A549 (cell line): ENCODE data around the gene NR2C1. TPM values are rescaled to one million over a fixed set of nuclear protein-coding genes. Genes with fewer than 3 reads are reported as not detected.
A peak's percentile ranks its signal among the peaks of the same experiment; 100 is the strongest.

Source experiments
- ATAC-seq, 2 experiments: fragments of 200-7000 bp in 1 of 2; fragments of >200 bp in 1 of 2; cut with Nextera tagmentation in 1 of 2; cut with Tn5 transposase in 1 of 2; 3 replicates each; pipeline versions ENCODE4 v1.8.0 to v1.9.1; 2018 to 2020; ENCODE audit warnings: mild to moderate bottlenecking in 1 of 2, moderate library complexity in 1 of 2
- CTCF ChIA-PET: fragments of 300-600 bp; sonication (Branson Sonifier 250); formaldehyde crosslinking; extraction: SDS; loops from one replicate; lab custom pipeline; 2021; ENCODE audit warnings: antibody characterized with exemption, inconsistent platforms; lab: Yijun Ruan, JAX
- POLR2A ChIA-PET: fragments of 350-600 bp; formaldehyde crosslinking; extraction: SDS; loops from one replicate; lab custom pipeline; 2021; ENCODE audit warnings: antibody characterized with exemption, inconsistent platforms; lab: Yijun Ruan, JAX
- DNase-seq, 2 experiments: peaks; one replicate each; pipeline versions ENCODE4 v3.0.0 to v3.0.0-alpha.2; 2011 to 2016; ENCODE audit warnings: low read depth in 1 of 2, low spot score in 1 of 2
- FAIRE-seq: peaks from 2 replicates; lab custom pipeline; 2011; peaks lifted over from hg19 to GRCh38; lab: Jason Lieb, UNC
- H3K27ac ChIP-seq, 2 experiments: fragments of >200 bp; sonication (Bioruptor Twin); formaldehyde crosslinking; 3 replicates each; pipeline ENCODE4 v1.5.1; 2016 to 2017
- H3K4me1 ChIP-seq: fragments of >200 bp; sonication (Bioruptor Twin); formaldehyde crosslinking; 3 replicates; pipeline ENCODE4 v1.6.1; 2016
- H3K4me2 ChIP-seq: fragments of >200 bp; sonication (Bioruptor Twin); formaldehyde crosslinking; 3 replicates; pipeline ENCODE4 v1.6.1; 2016
- H3K4me3 ChIP-seq: fragments of >200 bp; sonication (Bioruptor Twin); formaldehyde crosslinking; 3 replicates; pipeline ENCODE4 v1.5.1; 2016
- H3K9me3 ChIP-seq: fragments of >200 bp; sonication (Bioruptor Twin); formaldehyde crosslinking; 3 replicates; pipeline ENCODE4 v1.6.1; 2016
- BHLHE40 ChIP-seq: IDR thresholded peaks from 2 replicates; pipeline ENCODE4 v1.6.1; 2012; ENCODE audit warnings: low read depth, low read length, inconsistent platforms
- CEBPB ChIP-seq, 2 experiments: fragments of >200 bp in 1 of 2; sonication (Bioruptor Twin) in 1 of 2; formaldehyde crosslinking in 1 of 2; IDR thresholded peaks; 2 replicates each; pipeline ENCODE4 v1.6.1; 2012 to 2016
- CHD2 ChIP-seq: fragments of 150-350 bp; IDR thresholded peaks from 2 replicates; pipeline ENCODE4 v1.6.1; 2014; ENCODE audit warnings: low read length; ENCODE audit not compliant: partially characterized antibody
- EP300 ChIP-seq, 2 experiments: fragments of >200 bp; sonication (Bioruptor Twin); formaldehyde crosslinking; IDR thresholded peaks; 2 replicates in 1 of 2; 3 replicates in 1 of 2; pipeline ENCODE4 v1.6.1; 2016 to 2017
- FOSB ChIP-seq: fragments of 250-450 bp; sonication (Bioruptor Pico); IDR thresholded peaks from 2 replicates; pipeline ENCODE4 v1.5.0; 2020; ENCODE audit warnings: mild to moderate bottlenecking, moderate library complexity
- HOXA7 ChIP-seq: fragments of 250-450 bp; sonication (Bioruptor Pico); IDR thresholded peaks from 2 replicates; pipeline ENCODE4 v1.5.0; 2020; ENCODE audit warnings: mild to moderate bottlenecking, moderate library complexity
- HOXB5 ChIP-seq: fragments of 250-450 bp; sonication (Bioruptor Pico); IDR thresholded peaks from 2 replicates; pipeline ENCODE4 v1.5.0; 2020; ENCODE audit warnings: mild to moderate bottlenecking, moderate library complexity
- KDM5A ChIP-seq: fragments of 200-600 bp; sonication (generic); IDR thresholded peaks from 2 replicates; pipeline ENCODE4 v1.6.1; 2016; ENCODE audit warnings: antibody characterized with exemption, mild to moderate bottlenecking
- MAFK ChIP-seq: fragments of 450-650 bp; IDR thresholded peaks from 2 replicates; pipeline ENCODE4 v1.6.1; 2014; ENCODE audit not compliant: partially characterized antibody
- MYC ChIP-seq: IDR thresholded peaks from 2 replicates; pipeline ENCODE4 v1.6.1; 2012; ENCODE audit warnings: mild to moderate bottlenecking, inconsistent platforms, low read length, improper control_type of control experiment, borderline replicate concordance
- NPAS2 ChIP-seq: fragments of 250-450 bp; sonication (Bioruptor Pico); IDR thresholded peaks from 2 replicates; pipeline ENCODE4 v1.8.0; 2022; ENCODE audit warnings: mild to moderate bottlenecking, moderate library complexity, borderline replicate concordance
- POLR2AphosphoS2 ChIP-seq: conservative IDR thresholded peaks from 2 replicates; pipeline ENCODE4 v1.6.1; 2012; ENCODE audit warnings: low read length, improper control_type of control experiment, inconsistent platforms
- RFX5 ChIP-seq: fragments of 450-650 bp; IDR thresholded peaks from 2 replicates; pipeline ENCODE4 v1.7.1; 2014; ENCODE audit warnings: antibody characterized with exemption, mild to moderate bottlenecking, moderate library complexity
- RNF2 ChIP-seq: fragments of 200-600 bp; sonication (generic); IDR thresholded peaks from 2 replicates; pipeline ENCODE4 v1.6.1; 2016; ENCODE audit warnings: low read depth, mild to moderate bottlenecking, antibody characterized with exemption, moderate library complexity, borderline replicate concordance
- SREBF2 ChIP-seq: fragments of 450-650 bp; IDR thresholded peaks from 2 replicates; pipeline ENCODE4 v1.6.1; 2014; ENCODE audit warnings: mild to moderate bottlenecking, moderate library complexity
- TFCP2L1 ChIP-seq: fragments of 250-450 bp; sonication (Bioruptor Pico); IDR thresholded peaks from 2 replicates; pipeline ENCODE4 v1.5.0; 2021; ENCODE audit warnings: mild to moderate bottlenecking
- ZC3H11A ChIP-seq: fragments of 450-650 bp; IDR thresholded peaks from 2 replicates; pipeline ENCODE4 v1.6.1; 2014; ENCODE audit warnings: antibody characterized with exemption, mild to moderate bottlenecking
- ZFP36 ChIP-seq: fragments of 450-650 bp; IDR thresholded peaks from 2 replicates; pipeline ENCODE4 v1.6.1; 2014; ENCODE audit warnings: borderline replicate concordance; ENCODE audit not compliant: partially characterized antibody
- ZNF302 ChIP-seq: fragments of 250-450 bp; sonication (Bioruptor Pico); IDR thresholded peaks from 2 replicates; pipeline ENCODE4 v1.9.0; 2021; ENCODE audit warnings: inconsistent platforms, mild to moderate bottlenecking, moderate library complexity
- WGBS: methylation state at CpG from one replicate; pipeline ENCODE4 v1.1.6; 2017; ENCODE audit errors: missing lambda C conversion rate; 5-methylcytosine and 5-hydroxymethylcytosine counted together
- polyA plus RNA-seq, 4 experiments: library from polyadenylated mRNA; depleted of rRNA in 3 of 4; stranded (reverse); fragments of >200 nt; fragmentation: RNase III in 1 of 4; extraction: RNeasy Plus Mini Kit Qiagen cat#74134 plus additional on column Dnase treatment in 1 of 4; gene quantifications; 2 replicates in 3 of 4; 3 replicates in 1 of 4; pipeline ENCODE4 v1.2.3, GENCODE V29; 2011 to 2017
- TF ChIP-seq, protein P1 (sequence below): IDR thresholded peaks from 2 replicates; pipeline ENCODE4 v1.6.1; 2012; ENCODE audit warnings: low read depth, borderline replicate concordance
- TF ChIP-seq, protein P2 (sequence below): fragments of >200 bp; sonication (Bioruptor Twin); formaldehyde crosslinking; IDR thresholded peaks from 2 replicates; pipeline ENCODE4 v1.6.1; 2016
- TF ChIP-seq, protein P3 (sequence below): fragments of >200 bp; sonication (Bioruptor Twin); formaldehyde crosslinking; IDR thresholded peaks from 3 replicates; pipeline ENCODE4 v1.6.1; 2016
- TF ChIP-seq, protein P4 (sequence below): fragments of 200-600 bp; sonication (generic); IDR thresholded peaks from 2 replicates; pipeline ENCODE4 v1.6.1; 2016; ENCODE audit warnings: antibody characterized with exemption, mild to moderate bottlenecking, moderate library complexity
- TF ChIP-seq, protein P5 (sequence below): fragments of 250-450 bp; sonication (Bioruptor Pico); IDR thresholded peaks from 2 replicates; pipeline ENCODE4 v1.5.0; 2021; ENCODE audit warnings: mild to moderate bottlenecking, moderate library complexity, borderline replicate concordance

NR2C1 gene
- polyA plus RNA-seq, 2 of the 4 experiments (the other 2 are of a cell fraction) = 24.7 to 55.2 TPM

DNA sequence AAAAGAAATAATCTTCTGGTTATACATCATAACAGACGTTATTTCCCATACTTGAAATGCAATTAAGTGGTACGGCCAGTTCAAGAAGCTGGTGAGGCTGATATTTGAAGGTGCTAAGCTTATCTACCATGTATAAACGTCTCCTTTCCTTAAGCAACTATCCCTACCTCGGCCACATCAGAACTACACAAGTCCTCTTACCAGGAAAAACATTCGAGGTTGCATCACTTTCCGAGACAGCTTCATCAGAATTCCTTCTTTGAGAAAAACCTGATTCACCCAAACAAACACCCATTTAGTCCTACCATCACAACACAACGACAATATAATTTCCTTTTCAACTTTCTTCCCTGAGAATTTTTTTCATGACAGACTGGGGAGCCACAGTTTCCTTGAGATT is 33.9 kb upstream of the NR2C1 start:
- ATAC-seq (no peak), DNase-seq (peak in 1 of 2 experiments; percentile 34), FAIRE-seq (no peak)
- POLR2A ChIA-PET = no interaction called here
- CTCF ChIA-PET = interaction anchor here (1.2 to 2.0 kb wide), 3 partner anchors 10 to 228 kb away, joined by 3 to 6 read pairs (median 5); no protein-coding TSS in a partner anchor
- Histone ChIP-seq H3K27ac (0 out of 6 replicates have a peak overlapping the region, but pooled peaks of 1 of the 2 experiments have one; percentile 5), H3K4me1 (peaks cover 35% of the 10 kb centered on the region), H3K4me2 (no peak overlapping the region), H3K9me3 (no peaks in the 10 kb centered on the region), H3K4me3 (no peak overlapping the region)
- TF ChIP-seq MAFK = no peak
- TF ChIP-seq MYC = no peak
- TF ChIP-seq, protein P1, sequence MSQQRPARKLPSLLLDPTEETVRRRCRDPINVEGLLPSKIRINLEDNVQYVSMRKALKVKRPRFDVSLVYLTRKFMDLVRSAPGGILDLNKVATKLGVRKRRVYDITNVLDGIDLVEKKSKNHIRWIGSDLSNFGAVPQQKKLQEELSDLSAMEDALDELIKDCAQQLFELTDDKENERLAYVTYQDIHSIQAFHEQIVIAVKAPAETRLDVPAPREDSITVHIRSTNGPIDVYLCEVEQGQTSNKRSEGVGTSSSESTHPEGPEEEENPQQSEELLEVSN = no peak
- TF ChIP-seq ZFP36 = no peak
- no peak for TF ChIP-seq SREBF2
- TF ChIP-seq RNF2 = no peak
- TF ChIP-seq CHD2 = no peak
- TF ChIP-seq CEBPB (IDR thresholded peaks at IDR 0.05) = no peak
- TF ChIP-seq, protein P2, sequence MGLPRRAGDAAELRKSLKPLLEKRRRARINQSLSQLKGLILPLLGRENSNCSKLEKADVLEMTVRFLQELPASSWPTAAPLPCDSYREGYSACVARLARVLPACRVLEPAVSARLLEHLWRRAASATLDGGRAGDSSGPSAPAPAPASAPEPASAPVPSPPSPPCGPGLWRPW = no peak
- no peak for TF ChIP-seq ZC3H11A
- TF ChIP-seq NPAS2 = no peak
- TF ChIP-seq, protein P3, sequence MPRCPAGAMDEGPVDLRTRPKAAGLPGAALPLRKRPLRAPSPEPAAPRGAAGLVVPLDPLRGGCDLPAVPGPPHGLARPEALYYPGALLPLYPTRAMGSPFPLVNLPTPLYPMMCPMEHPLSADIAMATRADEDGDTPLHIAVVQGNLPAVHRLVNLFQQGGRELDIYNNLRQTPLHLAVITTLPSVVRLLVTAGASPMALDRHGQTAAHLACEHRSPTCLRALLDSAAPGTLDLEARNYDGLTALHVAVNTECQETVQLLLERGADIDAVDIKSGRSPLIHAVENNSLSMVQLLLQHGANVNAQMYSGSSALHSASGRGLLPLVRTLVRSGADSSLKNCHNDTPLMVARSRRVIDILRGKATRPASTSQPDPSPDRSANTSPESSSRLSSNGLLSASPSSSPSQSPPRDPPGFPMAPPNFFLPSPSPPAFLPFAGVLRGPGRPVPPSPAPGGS = no peak
- no peak for TF ChIP-seq EP300 (IDR thresholded peaks at IDR 0.05)
- no peak for TF ChIP-seq HOXA7 (CRISPR knock-in tag)
- TF ChIP-seq, protein P4, sequence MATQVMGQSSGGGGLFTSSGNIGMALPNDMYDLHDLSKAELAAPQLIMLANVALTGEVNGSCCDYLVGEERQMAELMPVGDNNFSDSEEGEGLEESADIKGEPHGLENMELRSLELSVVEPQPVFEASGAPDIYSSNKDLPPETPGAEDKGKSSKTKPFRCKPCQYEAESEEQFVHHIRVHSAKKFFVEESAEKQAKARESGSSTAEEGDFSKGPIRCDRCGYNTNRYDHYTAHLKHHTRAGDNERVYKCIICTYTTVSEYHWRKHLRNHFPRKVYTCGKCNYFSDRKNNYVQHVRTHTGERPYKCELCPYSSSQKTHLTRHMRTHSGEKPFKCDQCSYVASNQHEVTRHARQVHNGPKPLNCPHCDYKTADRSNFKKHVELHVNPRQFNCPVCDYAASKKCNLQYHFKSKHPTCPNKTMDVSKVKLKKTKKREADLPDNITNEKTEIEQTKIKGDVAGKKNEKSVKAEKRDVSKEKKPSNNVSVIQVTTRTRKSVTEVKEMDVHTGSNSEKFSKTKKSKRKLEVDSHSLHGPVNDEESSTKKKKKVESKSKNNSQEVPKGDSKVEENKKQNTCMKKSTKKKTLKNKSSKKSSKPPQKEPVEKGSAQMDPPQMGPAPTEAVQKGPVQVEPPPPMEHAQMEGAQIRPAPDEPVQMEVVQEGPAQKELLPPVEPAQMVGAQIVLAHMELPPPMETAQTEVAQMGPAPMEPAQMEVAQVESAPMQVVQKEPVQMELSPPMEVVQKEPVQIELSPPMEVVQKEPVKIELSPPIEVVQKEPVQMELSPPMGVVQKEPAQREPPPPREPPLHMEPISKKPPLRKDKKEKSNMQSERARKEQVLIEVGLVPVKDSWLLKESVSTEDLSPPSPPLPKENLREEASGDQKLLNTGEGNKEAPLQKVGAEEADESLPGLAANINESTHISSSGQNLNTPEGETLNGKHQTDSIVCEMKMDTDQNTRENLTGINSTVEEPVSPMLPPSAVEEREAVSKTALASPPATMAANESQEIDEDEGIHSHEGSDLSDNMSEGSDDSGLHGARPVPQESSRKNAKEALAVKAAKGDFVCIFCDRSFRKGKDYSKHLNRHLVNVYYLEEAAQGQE = no peak
- no peak for TF ChIP-seq HOXB5 (CRISPR knock-in tag)
- 78% methylated on average over 7 of the region's 7 CpGs for WGBS

DNA sequence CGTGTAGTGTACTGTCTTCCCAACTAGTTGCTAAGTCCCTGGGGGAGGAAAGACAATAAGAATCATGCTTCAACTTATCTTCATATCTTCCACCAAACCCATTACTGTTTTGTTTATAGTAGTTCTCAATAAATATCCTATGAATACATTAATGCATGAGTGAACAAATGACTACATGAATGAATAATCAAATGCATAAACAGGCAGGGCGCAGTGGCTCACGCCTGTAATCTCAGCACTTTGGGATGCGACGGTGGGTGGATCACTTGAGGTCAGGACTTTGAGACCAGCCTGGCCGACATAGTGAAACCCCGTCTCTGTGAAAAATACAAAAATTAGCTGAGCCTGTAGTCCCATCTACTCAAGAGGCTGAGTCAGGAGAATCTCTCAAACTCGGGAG is 32.1 kb upstream of the NR2C1 start:
- ATAC-seq = no peak
- ChIA-PET CTCF (interaction anchor here (1.0 to 1.9 kb wide), 5 partner anchors 11 to 230 kb away, joined by 3 to 6 read pairs (median 3); partner anchors contain the start of gene VEZT), POLR2A (no interaction called here)
- H3K9me3 ChIP-seq = no peaks in the 10 kb centered on the region
- H3K27ac ChIP-seq = peak overlapping the region in 1 of 2 experiments; percentile 82; a peak in 3 of 6 replicates
- DNase-seq = no peak
- FAIRE-seq = no peak
- no peak for TF ChIP-seq CHD2
- TF ChIP-seq RFX5 = no peak
- no peak for TF ChIP-seq EP300 (IDR thresholded peaks at IDR 0.05)
- TF ChIP-seq TFCP2L1 (CRISPR knock-in tag) = no peak
- no peak for TF ChIP-seq POLR2AphosphoS2
- TF ChIP-seq FOSB (CRISPR knock-in tag) = no peak
- TF ChIP-seq BHLHE40 = no peak
- TF ChIP-seq ZNF302 (CRISPR knock-in tag) = no peak
- TF ChIP-seq, protein P5, sequence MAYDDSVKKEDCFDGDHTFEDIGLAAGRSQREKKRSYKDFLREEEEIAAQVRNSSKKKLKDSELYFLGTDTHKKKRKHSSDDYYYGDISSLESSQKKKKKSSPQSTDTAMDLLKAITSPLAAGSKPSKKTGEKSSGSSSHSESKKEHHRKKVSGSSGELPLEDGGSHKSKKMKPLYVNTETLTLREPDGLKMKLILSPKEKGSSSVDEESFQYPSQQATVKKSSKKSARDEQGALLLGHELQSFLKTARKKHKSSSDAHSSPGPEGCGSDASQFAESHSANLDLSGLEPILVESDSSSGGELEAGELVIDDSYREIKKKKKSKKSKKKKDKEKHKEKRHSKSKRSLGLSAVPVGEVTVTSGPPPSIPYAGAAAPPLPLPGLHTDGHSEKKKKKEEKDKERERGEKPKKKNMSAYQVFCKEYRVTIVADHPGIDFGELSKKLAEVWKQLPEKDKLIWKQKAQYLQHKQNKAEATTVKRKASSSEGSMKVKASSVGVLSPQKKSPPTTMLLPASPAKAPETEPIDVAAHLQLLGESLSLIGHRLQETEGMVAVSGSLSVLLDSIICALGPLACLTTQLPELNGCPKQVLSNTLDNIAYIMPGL = no peak
- no peak for TF ChIP-seq KDM5A
- TF ChIP-seq, protein P4 = no peak
- H3K4me2 ChIP-seq = no peak overlapping the region
- peaks cover 43% of the 10 kb centered on the region for H3K4me1 ChIP-seq
- no peak overlapping the region for H3K4me3 ChIP-seq
- 90% methylated on average over 8 of the region's 8 CpGs for WGBS
